Measurements from ENCODE around the gene APBA2. TPM values are rescaled to one million over a fixed set of nuclear protein-coding genes. Genes with fewer than 3 reads are reported as not detected.

The APBA2 gene
- total and polyA plus RNA-seq, 2 donors: 6.7 to 15.3 TPM

- no peaks in the 10 kb centered on the region for H3K36me3 ChIP-seq (ENCODE audit: control insufficient read depth in 2 of 2, insufficient read depth in 2 of 2, low read length in 1 of 2)
- H3K4me3 ChIP-seq (ENCODE audit: low read length in 2 of 2): no peak overlapping the region
- DNase-seq (ENCODE audit: low read depth in 6 of 9, low spot score in 9 of 9): no peak
- peaks cover 0 to 1% of the 10 kb centered on the region in 2 donors for H3K9me3 ChIP-seq (ENCODE audit: control insufficient read depth in 2 of 2, insufficient read depth in 1 of 2, low read length in 1 of 2)
- H3K4me1 ChIP-seq (ENCODE audit: control insufficient read depth in 2 of 2, insufficient read depth in 2 of 2, low read length in 2 of 2): peaks cover 0 to 3% of the 10 kb centered on the region in 2 donors
- no peak overlapping the region for H3K27ac ChIP-seq (ENCODE audit: low read depth in 1 of 2, low read length in 1 of 2)
- H3K27me3 ChIP-seq (ENCODE audit: control insufficient read depth in 2 of 2, insufficient read depth in 1 of 2, low read length in 1 of 2): peaks cover 0 to 6% of the 10 kb centered on the region in 2 donors
- WGBS: 96% methylated on average over 22 of the region's 22 CpGs
These were observed 219.5 kb downstream of the APBA2 start for GRCh38 chr15:29105151-29105854.

- DNase-seq (ENCODE audit: low read depth in 6 of 9, low spot score in 9 of 9): no peak
- 95% methylated on average over 4 of the region's 4 CpGs for WGBS
These were observed 220.3 kb downstream of the APBA2 start for GRCh38 chr15:29106116-29106515.

GRCh38 chr15:29106551-29107290 lies 220.9 kb downstream of the APBA2 start:
- H3K4me3 ChIP-seq (ENCODE audit: low read length in 2 of 2): no peak overlapping the region
- peaks cover 0 to 6% of the 10 kb centered on the region in 2 donors for H3K27me3 ChIP-seq (ENCODE audit: control insufficient read depth in 2 of 2, insufficient read depth in 1 of 2, low read length in 1 of 2)
- DNase-seq (ENCODE audit: low read depth in 6 of 9, low spot score in 9 of 9): no peak
- no peaks in the 10 kb centered on the region for H3K9me3 ChIP-seq (ENCODE audit: control insufficient read depth in 2 of 2, insufficient read depth in 1 of 2, low read length in 1 of 2)
- 96% methylated on average over 21 of the region's 21 CpGs for WGBS
- no peak overlapping the region for H3K27ac ChIP-seq (ENCODE audit: low read depth in 1 of 2, low read length in 1 of 2)
- H3K36me3 ChIP-seq (ENCODE audit: control insufficient read depth in 2 of 2, insufficient read depth in 2 of 2, low read length in 1 of 2): no peaks in the 10 kb centered on the region
- peaks cover 0 to 3% of the 10 kb centered on the region in 2 donors for H3K4me1 ChIP-seq (ENCODE audit: control insufficient read depth in 2 of 2, insufficient read depth in 2 of 2, low read length in 2 of 2)

More at GRCh38 chr15:29106116-29106515, 220.3 kb downstream of the APBA2 start:
- Histone ChIP-seq H3K27ac (ENCODE audit: low read depth in 1 of 2, low read length in 1 of 2) (no peak overlapping the region), H3K4me3 (ENCODE audit: low read length in 2 of 2) (no peak overlapping the region), H3K36me3 (ENCODE audit: control insufficient read depth in 2 of 2, insufficient read depth in 2 of 2, low read length in 1 of 2) (no peaks in the 10 kb centered on the region), H3K27me3 (ENCODE audit: control insufficient read depth in 2 of 2, insufficient read depth in 1 of 2, low read length in 1 of 2) (peaks cover 0 to 6% of the 10 kb centered on the region in 2 donors), H3K4me1 (ENCODE audit: control insufficient read depth in 2 of 2, insufficient read depth in 2 of 2, low read length in 2 of 2) (peaks cover 0 to 3% of the 10 kb centered on the region in 2 donors), H3K9me3 (ENCODE audit: control insufficient read depth in 2 of 2, insufficient read depth in 1 of 2, low read length in 1 of 2) (peaks cover 0 to 1% of the 10 kb centered on the region in 2 donors)

- WGBS: 94% methylated on average over 19 of the region's 19 CpGs
These were observed 221.6 kb downstream of the APBA2 start for GRCh38 chr15:29107291-29107890.

GRCh38 chr15:29107971-29108645 lies 222.3 kb downstream of the APBA2 start:
- Histone ChIP-seq H3K4me3 (ENCODE audit: low read length in 2 of 2) (no peak overlapping the region), H3K36me3 (ENCODE audit: control insufficient read depth in 2 of 2, insufficient read depth in 2 of 2, low read length in 1 of 2) (no peaks in the 10 kb centered on the region), H3K27me3 (ENCODE audit: control insufficient read depth in 2 of 2, insufficient read depth in 1 of 2, low read length in 1 of 2) (peaks cover 0 to 6% of the 10 kb centered on the region in 2 donors), H3K27ac (ENCODE audit: low read depth in 1 of 2, low read length in 1 of 2) (no peak overlapping the region), H3K9me3 (ENCODE audit: control insufficient read depth in 2 of 2, insufficient read depth in 1 of 2, low read length in 1 of 2) (no peaks in the 10 kb centered on the region), H3K4me1 (ENCODE audit: control insufficient read depth in 2 of 2, insufficient read depth in 2 of 2, low read length in 2 of 2) (peaks cover 0 to 3% of the 10 kb centered on the region in 2 donors)
- 96% methylated on average over 15 of the region's 15 CpGs for WGBS
- no peak for DNase-seq (ENCODE audit: low read depth in 6 of 9, low spot score in 9 of 9)

More at GRCh38 chr15:29107291-29107890, 221.6 kb downstream of the APBA2 start:
- Histone ChIP-seq H3K27me3 (ENCODE audit: control insufficient read depth in 2 of 2, insufficient read depth in 1 of 2, low read length in 1 of 2) (peaks cover 0 to 6% of the 10 kb centered on the region in 2 donors), H3K4me3 (ENCODE audit: low read length in 2 of 2) (no peak overlapping the region), H3K27ac (ENCODE audit: low read depth in 1 of 2, low read length in 1 of 2) (no peak overlapping the region), H3K36me3 (ENCODE audit: control insufficient read depth in 2 of 2, insufficient read depth in 2 of 2, low read length in 1 of 2) (no peaks in the 10 kb centered on the region), H3K4me1 (ENCODE audit: control insufficient read depth in 2 of 2, insufficient read depth in 2 of 2, low read length in 2 of 2) (peaks cover 0 to 3% of the 10 kb centered on the region in 2 donors), H3K9me3 (ENCODE audit: control insufficient read depth in 2 of 2, insufficient read depth in 1 of 2, low read length in 1 of 2) (no peaks in the 10 kb centered on the region)
- no peak for DNase-seq (ENCODE audit: low read depth in 6 of 9, low spot score in 9 of 9)

- DNase-seq (ENCODE audit: low read depth in 6 of 9, low spot score in 9 of 9): no peak
- Histone ChIP-seq H3K27ac (ENCODE audit: low read depth in 1 of 2, low read length in 1 of 2) (no peak overlapping the region), H3K4me3 (ENCODE audit: low read length in 2 of 2) (no peak overlapping the region), H3K27me3 (ENCODE audit: control insufficient read depth in 2 of 2, insufficient read depth in 1 of 2, low read length in 1 of 2) (peaks cover 0 to under 1% of the 10 kb centered on the region in 2 donors), H3K4me1 (ENCODE audit: control insufficient read depth in 2 of 2, insufficient read depth in 2 of 2, low read length in 2 of 2) (peaks cover 0 to 9% of the 10 kb centered on the region in 2 donors), H3K36me3 (ENCODE audit: control insufficient read depth in 2 of 2, insufficient read depth in 2 of 2, low read length in 1 of 2) (no peaks in the 10 kb centered on the region), H3K9me3 (ENCODE audit: control insufficient read depth in 2 of 2, insufficient read depth in 1 of 2, low read length in 1 of 2) (no peaks in the 10 kb centered on the region)
- WGBS: 99% methylated on average over 10 of the region's 10 CpGs
These were observed 224.0 kb downstream of the APBA2 start for GRCh38 chr15:29109762-29110161.

- Histone ChIP-seq H3K4me3 (ENCODE audit: low read length in 2 of 2) (no peak overlapping the region), H3K4me1 (ENCODE audit: control insufficient read depth in 2 of 2, insufficient read depth in 2 of 2, low read length in 2 of 2) (peaks cover 0 to 12% of the 10 kb centered on the region in 2 donors), H3K27ac (ENCODE audit: low read depth in 1 of 2, low read length in 1 of 2) (no peak overlapping the region), H3K9me3 (ENCODE audit: control insufficient read depth in 2 of 2, insufficient read depth in 1 of 2, low read length in 1 of 2) (no peaks in the 10 kb centered on the region), H3K36me3 (ENCODE audit: control insufficient read depth in 2 of 2, insufficient read depth in 2 of 2, low read length in 1 of 2) (no peaks in the 10 kb centered on the region), H3K27me3 (ENCODE audit: control insufficient read depth in 2 of 2, insufficient read depth in 1 of 2, low read length in 1 of 2) (peaks cover 0 to 2% of the 10 kb centered on the region in 2 donors)
- DNase-seq (ENCODE audit: low read depth in 6 of 9, low spot score in 9 of 9): no peak
- 95% methylated on average over 5 of the region's 5 CpGs for WGBS
These were observed 224.4 kb downstream of the APBA2 start for GRCh38 chr15:29110176-29110575.

GRCh38 chr15:29110733-29111132 lies 225.0 kb downstream of the APBA2 start:
- Histone ChIP-seq H3K36me3 (ENCODE audit: control insufficient read depth in 2 of 2, insufficient read depth in 2 of 2, low read length in 1 of 2) (no peaks in the 10 kb centered on the region), H3K27me3 (ENCODE audit: control insufficient read depth in 2 of 2, insufficient read depth in 1 of 2, low read length in 1 of 2) (peaks cover 0 to 8% of the 10 kb centered on the region in 2 donors), H3K9me3 (ENCODE audit: control insufficient read depth in 2 of 2, insufficient read depth in 1 of 2, low read length in 1 of 2) (no peaks in the 10 kb centered on the region), H3K4me3 (ENCODE audit: low read length in 2 of 2) (no peak overlapping the region), H3K4me1 (ENCODE audit: control insufficient read depth in 2 of 2, insufficient read depth in 2 of 2, low read length in 2 of 2) (peaks cover 0 to 16% of the 10 kb centered on the region in 2 donors), H3K27ac (ENCODE audit: low read depth in 1 of 2, low read length in 1 of 2) (no peak overlapping the region)
- no peak for DNase-seq (ENCODE audit: low read depth in 6 of 9, low spot score in 9 of 9)
- WGBS: 96% methylated on average over 9 of the region's 9 CpGs
